ENCODE measurements around the gene GPAT3. TPM values are rescaled to one million over a fixed set of nuclear protein-coding genes. Genes with fewer than 3 reads are reported as not detected.

Gene GPAT3
- polyA plus RNA-seq, 1 donor from 2014 or later = not detected

- no peaks in the 10 kb centered on the region for H3K36me3 Mint-ChIP-seq
- no peaks in the 10 kb centered on the region for H3K4me1 Mint-ChIP-seq
- no peaks in the 10 kb centered on the region for H3K9me3 Mint-ChIP-seq
- H3K27ac Mint-ChIP-seq = no peak overlapping the region
- no peak overlapping the region for H3K4me3 Mint-ChIP-seq
- H3K27me3 Mint-ChIP-seq = peaks cover 2% of the 10 kb centered on the region
Measured at GRCh38 chr4:83631066-83631465, 95.2 kb downstream of the GPAT3 start.

DNA sequence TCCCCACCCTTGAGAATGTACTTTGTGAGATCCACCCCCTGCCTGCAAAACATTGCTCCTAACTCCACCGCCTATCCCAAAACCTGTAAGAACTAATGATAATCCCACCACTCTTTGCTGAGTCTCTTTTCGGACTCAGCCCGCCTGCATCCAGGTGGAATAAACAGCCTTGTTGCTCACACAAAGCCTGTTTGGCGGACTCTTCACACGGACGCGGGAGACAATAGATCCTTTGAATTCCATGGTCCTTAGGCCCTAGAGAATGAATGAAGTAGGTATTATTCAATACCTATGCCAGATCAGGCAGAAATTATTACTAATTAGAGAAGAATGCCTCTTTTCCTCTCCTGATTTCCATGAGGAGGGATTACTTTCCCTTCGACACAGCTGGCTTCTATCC, 101.0 kb downstream of the GPAT3 start:
- Mint-ChIP-seq H3K4me1 (no peaks in the 10 kb centered on the region), H3K27me3 (peaks cover 3% of the 10 kb centered on the region), H3K9me3 (no peaks in the 10 kb centered on the region), H3K36me3 (no peaks in the 10 kb centered on the region), H3K4me3 (no peak overlapping the region), H3K27ac (no peak overlapping the region)

DNA sequence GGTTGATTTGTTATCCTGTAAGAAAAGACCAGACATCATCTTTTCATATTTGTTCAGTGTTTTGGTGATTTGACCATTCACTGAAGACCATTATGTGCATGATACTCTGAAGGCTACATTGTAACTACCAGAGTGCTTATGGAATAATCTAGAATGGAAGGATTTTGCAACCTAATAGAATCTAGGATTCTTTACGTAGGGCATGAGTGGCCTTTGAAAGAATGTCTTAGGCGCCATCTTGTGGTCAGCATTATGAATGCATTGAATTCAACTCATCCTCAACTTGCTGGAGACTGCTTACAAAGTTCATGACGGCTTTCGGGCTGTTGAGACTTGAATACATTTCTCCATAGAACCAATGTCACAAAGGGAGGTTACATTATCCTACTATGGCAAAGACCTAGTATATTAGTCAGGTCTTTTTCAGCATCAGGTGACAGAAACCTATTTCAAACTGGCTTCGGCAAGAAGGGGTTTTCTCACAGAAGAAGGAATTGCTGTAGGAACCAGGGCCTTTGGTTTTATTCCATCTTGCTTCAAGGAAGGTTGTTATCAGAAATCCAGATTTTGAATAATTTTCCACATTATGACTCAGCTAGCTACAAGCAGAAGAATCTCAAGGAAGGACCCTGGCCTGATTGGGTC, 104.1 kb downstream of the GPAT3 start:
- Mint-ChIP-seq H3K9me3 (no peaks in the 10 kb centered on the region), H3K4me1 (peaks cover 0 to 2% (median 0%) of the 10 kb centered on the region in 3 donors), H3K27me3 (peaks cover 8% of the 10 kb centered on the region), H3K36me3 (no peaks in the 10 kb centered on the region), H3K4me3 (no peak overlapping the region), H3K27ac (no peak overlapping the region)

GRCh38 chr4:83643036-83643435, 107.1 kb downstream of the GPAT3 start:
- Mint-ChIP-seq H3K4me3 (no peak overlapping the region), H3K4me1 (peaks cover 0 to 2% (median 0%) of the 10 kb centered on the region in 3 donors), H3K27ac (no peak overlapping the region), H3K9me3 (no peaks in the 10 kb centered on the region), H3K36me3 (no peaks in the 10 kb centered on the region), H3K27me3 (peaks cover 8% of the 10 kb centered on the region)

GRCh38 chr4:83644677-83645659, 109.1 kb downstream of the GPAT3 start:
- Mint-ChIP-seq H3K4me3 (no peak overlapping the region), H3K27ac (no peak overlapping the region), H3K9me3 (no peaks in the 10 kb centered on the region), H3K4me1 (peaks cover 0 to 2% (median 0%) of the 10 kb centered on the region in 3 donors), H3K27me3 (peaks cover 8% of the 10 kb centered on the region), H3K36me3 (no peaks in the 10 kb centered on the region)

DNA sequence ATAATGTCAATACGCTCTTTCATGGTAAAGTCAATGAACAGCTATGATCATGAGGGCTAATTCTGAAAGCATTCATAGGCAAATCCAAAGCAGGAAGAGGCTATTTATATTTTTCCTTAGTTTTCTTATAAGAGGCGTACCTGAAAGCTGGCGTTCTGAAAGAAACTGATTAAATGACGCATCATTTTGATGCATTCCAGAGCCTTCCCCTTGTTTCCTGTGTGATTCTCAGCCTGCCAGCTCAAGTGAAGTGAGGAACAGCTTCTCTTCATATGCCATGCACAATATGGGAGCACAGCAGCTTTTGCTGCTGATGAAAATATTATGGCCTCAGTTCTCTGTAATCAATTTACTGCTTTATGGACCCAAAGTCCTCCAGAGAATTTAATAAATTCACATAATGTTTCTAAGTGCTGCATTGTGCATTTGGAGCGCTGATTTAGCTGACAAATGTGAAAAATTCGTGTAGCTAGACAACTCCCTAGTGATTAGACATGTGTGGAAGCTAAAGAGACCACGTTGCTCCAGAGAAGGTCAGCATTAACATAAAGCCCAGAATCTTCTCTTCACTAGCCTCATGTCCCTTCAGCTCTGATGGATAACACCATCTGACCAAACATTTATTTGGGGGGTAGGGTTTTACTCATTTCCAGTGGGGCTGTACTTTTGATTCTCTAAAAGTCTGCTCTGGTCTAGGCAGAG, 110.8 kb downstream of the GPAT3 start:
- H3K4me3 Mint-ChIP-seq = peak overlapping the region in 1 of 4 donors; percentile 45
- H3K9me3 Mint-ChIP-seq = no peaks in the 10 kb centered on the region
- no peak overlapping the region for H3K27ac Mint-ChIP-seq
- no peaks in the 10 kb centered on the region for H3K36me3 Mint-ChIP-seq
- peaks cover 9% of the 10 kb centered on the region for H3K27me3 Mint-ChIP-seq
- peaks cover 0 to 2% (median 0%) of the 10 kb centered on the region in 3 donors for H3K4me1 Mint-ChIP-seq

GRCh38 chr4:83651846-83652245, 115.9 kb downstream of the GPAT3 start:
- Mint-ChIP-seq H3K36me3 (no peaks in the 10 kb centered on the region), H3K4me1 (no peaks in the 10 kb centered on the region), H3K27me3 (peaks cover 6% of the 10 kb centered on the region), H3K4me3 (no peak overlapping the region), H3K9me3 (no peaks in the 10 kb centered on the region), H3K27ac (no peak overlapping the region)

Other genes starting within 250 kb of the GPAT3 start
- 0.54 TPM for gene HPSE, start 201.3 kb upstream of the GPAT3 start, polyA plus RNA-seq
- 24.7 TPM for gene HELQ, start 80.3 kb upstream of the GPAT3 start, polyA plus RNA-seq
- 65.6 TPM for gene MRPS18C, start 80.0 kb upstream of the GPAT3 start, polyA plus RNA-seq
- 7.6 TPM for gene ABRAXAS1, start 51.0 kb upstream of the GPAT3 start, polyA plus RNA-seq

Data from IgD-negative memory B cell (primary cell).